ENCODE measurements around the gene PAPPA. TPM values are rescaled to one million over a fixed set of nuclear protein-coding genes. Genes with fewer than 3 reads are reported as not detected.

Gene PAPPA
- total RNA-seq, 2 donors from 2014 or later = 0.09 TPM

- no peaks in the 10 kb centered on the region for H3K36me3 Mint-ChIP-seq (ENCODE audit: low read depth)
- H3K27ac Mint-ChIP-seq = no peak overlapping the region
- H3K4me3 Mint-ChIP-seq = no peak overlapping the region
- H3K27me3 Mint-ChIP-seq (ENCODE audit: insufficient read depth) = peaks cover 46% of the 10 kb centered on the region
- H3K27ac ChIP-seq (ENCODE audit: low read depth, low read length) = no peak overlapping the region
- no peak for DNase-seq
- H3K4me1 ChIP-seq (ENCODE audit: control insufficient read depth, insufficient read depth, low read length) = no peaks in the 10 kb centered on the region
- peaks cover 12% of the 10 kb centered on the region for H3K27me3 ChIP-seq (ENCODE audit: control insufficient read depth, insufficient read depth, low read length, poor library complexity, severe bottlenecking)
- H3K36me3 ChIP-seq (ENCODE audit: control insufficient read depth, insufficient read depth, low read length) = no peaks in the 10 kb centered on the region
- no peaks in the 10 kb centered on the region for H3K9me3 Mint-ChIP-seq
- no peak overlapping the region for H3K4me3 ChIP-seq (ENCODE audit: low read length)
- H3K9me3 ChIP-seq (ENCODE audit: control insufficient read depth, low read length) = no peaks in the 10 kb centered on the region
- TF ChIP-seq CTCF (conservative IDR thresholded peaks at IDR 0.05) = no peak
- peaks cover 1% of the 10 kb centered on the region for H3K4me1 Mint-ChIP-seq
- whole genome bisulfite sequencing, 2 experiments (ENCODE audit: insufficient coverage in 1 of 2, insufficient read length in 1 of 2) = 86 to 93% methylated on average over 2 to 3 of the region's 3 CpGs
- H3K9ac ChIP-seq (ENCODE audit: extremely low read depth, low read length, poor library complexity, severe bottlenecking) = no peak overlapping the region
These were observed 25.1 kb downstream of the PAPPA start for GRCh38 chr9:116178481-116179211.

GRCh38 chr9:116179568-116179967 lies 26.0 kb downstream of the PAPPA start:
- TF ChIP-seq CTCF (conservative IDR thresholded peaks at IDR 0.05) = no peak

GRCh38 chr9:116181853-116182610 lies 28.4 kb downstream of the PAPPA start:
- H3K27ac ChIP-seq (ENCODE audit: low read depth, low read length) = no peak overlapping the region
- H3K4me1 ChIP-seq (ENCODE audit: control insufficient read depth, insufficient read depth, low read length) = no peaks in the 10 kb centered on the region
- no peak overlapping the region for H3K9ac ChIP-seq (ENCODE audit: extremely low read depth, low read length, poor library complexity, severe bottlenecking)
- no peak for TF ChIP-seq CTCF (conservative IDR thresholded peaks at IDR 0.05)
- H3K27ac Mint-ChIP-seq = no peak overlapping the region
- H3K27me3 Mint-ChIP-seq (ENCODE audit: insufficient read depth) = peaks cover 53% of the 10 kb centered on the region
- H3K4me3 Mint-ChIP-seq = no peak overlapping the region
- H3K9me3 Mint-ChIP-seq = no peaks in the 10 kb centered on the region
- DNase-seq = no peak
- WGBS, 2 experiments (ENCODE audit: insufficient coverage in 1 of 2, insufficient read length in 1 of 2) = 84 to 100% methylated on average over 1 to 3 of the region's 3 CpGs
- no peaks in the 10 kb centered on the region for H3K36me3 Mint-ChIP-seq (ENCODE audit: low read depth)
- peaks cover 11% of the 10 kb centered on the region for H3K27me3 ChIP-seq (ENCODE audit: control insufficient read depth, insufficient read depth, low read length, poor library complexity, severe bottlenecking)
- H3K4me3 ChIP-seq (ENCODE audit: low read length) = no peak overlapping the region
- peaks cover 4% of the 10 kb centered on the region for H3K4me1 Mint-ChIP-seq
- no peaks in the 10 kb centered on the region for H3K36me3 ChIP-seq (ENCODE audit: control insufficient read depth, insufficient read depth, low read length)
- H3K9me3 ChIP-seq (ENCODE audit: control insufficient read depth, low read length) = no peaks in the 10 kb centered on the region

More at GRCh38 chr9:116179568-116179967, 26.0 kb downstream of the PAPPA start:
- H3K27me3 Mint-ChIP-seq (ENCODE audit: insufficient read depth) = peaks cover 51% of the 10 kb centered on the region
- 91 to 95% methylated on average over 3 to 4 of the region's 4 CpGs for WGBS, 2 experiments (ENCODE audit: insufficient coverage in 1 of 2, insufficient read length in 1 of 2)
- H3K36me3 Mint-ChIP-seq (ENCODE audit: low read depth) = no peaks in the 10 kb centered on the region
- H3K4me1 Mint-ChIP-seq = peaks cover 4% of the 10 kb centered on the region
- no peaks in the 10 kb centered on the region for H3K9me3 Mint-ChIP-seq
- H3K9ac ChIP-seq (ENCODE audit: extremely low read depth, low read length, poor library complexity, severe bottlenecking) = no peak overlapping the region
- H3K27ac Mint-ChIP-seq = no peak overlapping the region
- H3K4me3 ChIP-seq (ENCODE audit: low read length) = no peak overlapping the region
- H3K9me3 ChIP-seq (ENCODE audit: control insufficient read depth, low read length) = no peaks in the 10 kb centered on the region
- no peak overlapping the region for H3K27ac ChIP-seq (ENCODE audit: low read depth, low read length)
- H3K27me3 ChIP-seq (ENCODE audit: control insufficient read depth, insufficient read depth, low read length, poor library complexity, severe bottlenecking) = peaks cover 16% of the 10 kb centered on the region
- no peak overlapping the region for H3K4me3 Mint-ChIP-seq
- H3K4me1 ChIP-seq (ENCODE audit: control insufficient read depth, insufficient read depth, low read length) = no peaks in the 10 kb centered on the region
- DNase-seq = no peak
- H3K36me3 ChIP-seq (ENCODE audit: control insufficient read depth, insufficient read depth, low read length) = no peaks in the 10 kb centered on the region
